Activated B cell treated with CpG ODN at 0.5 μM for 24 hours (primary cell): ENCODE results near the gene ZNF774. TPM values are rescaled to one million over a fixed set of nuclear protein-coding genes. Genes with fewer than 3 reads are reported as not detected.

Source experiments
- ATAC-seq: fragments of 200-7000 bp; cut with Tn5 transposase; one replicate; pipeline ENCODE4 v1.10.0; 2021; ENCODE audit warnings: low read depth, mild to moderate bottlenecking, moderate library complexity
- CTCF ChIA-PET: fragments of 350-600 bp; sonication (Branson Sonifier 250); formaldehyde crosslinking; loops from one replicate; lab custom pipeline; 2021; ENCODE audit warnings: antibody characterized with exemption; lab: Charles Lee
- POLR2A ChIA-PET: fragments of 350-600 bp; sonication (Branson Sonifier 250); formaldehyde crosslinking; loops from one replicate; lab custom pipeline; 2021; ENCODE audit warnings: antibody characterized with exemption; lab: Charles Lee
- DNase-seq: peaks from one replicate; pipeline ENCODE4 v3.0.0; 2022
- H3K27ac Mint-ChIP-seq: one replicate; pipeline ENCODE4 v1.8.0; 2020; ENCODE audit warnings: mixed read lengths
- H3K27me3 Mint-ChIP-seq: one replicate; pipeline ENCODE4 v1.8.0; 2021; ENCODE audit warnings: mixed read lengths
- H3K36me3 Mint-ChIP-seq: one replicate; pipeline ENCODE4 v1.8.0; 2021; ENCODE audit warnings: low read depth, mixed read lengths
- H3K4me1 Mint-ChIP-seq: one replicate; pipeline ENCODE4 v1.8.0; 2021; ENCODE audit warnings: mixed read lengths
- H3K4me3 Mint-ChIP-seq: one replicate; pipeline ENCODE4 v1.8.0; 2020; ENCODE audit warnings: mild to moderate bottlenecking, mixed read lengths
- H3K9me3 Mint-ChIP-seq: one replicate; pipeline ENCODE4 v1.8.0; 2020; ENCODE audit warnings: mixed read lengths
- intact Hi-C: fragments of 100-400 bp; cut with micrococcal nuclease; formaldehyde crosslinking; loops from one replicate; pipeline ENCODE4 v1.15.1; 2024
- total RNA-seq: library from RNA; stranded (reverse); gene quantifications from 2 replicates; pipeline ENCODE4 v1.2.3, GENCODE V29; 2022
- TF ChIP-seq, protein P1 (sequence below): fragments of 200-600 bp; IDR thresholded peaks from one replicate; pipeline ENCODE4 v1.8.0; 2022; ENCODE audit warnings: antibody characterized with exemption, mild to moderate bottlenecking

The ZNF774 gene
- total RNA-seq, 1 donor from 2014 or later, result 1.3 TPM

DNA sequence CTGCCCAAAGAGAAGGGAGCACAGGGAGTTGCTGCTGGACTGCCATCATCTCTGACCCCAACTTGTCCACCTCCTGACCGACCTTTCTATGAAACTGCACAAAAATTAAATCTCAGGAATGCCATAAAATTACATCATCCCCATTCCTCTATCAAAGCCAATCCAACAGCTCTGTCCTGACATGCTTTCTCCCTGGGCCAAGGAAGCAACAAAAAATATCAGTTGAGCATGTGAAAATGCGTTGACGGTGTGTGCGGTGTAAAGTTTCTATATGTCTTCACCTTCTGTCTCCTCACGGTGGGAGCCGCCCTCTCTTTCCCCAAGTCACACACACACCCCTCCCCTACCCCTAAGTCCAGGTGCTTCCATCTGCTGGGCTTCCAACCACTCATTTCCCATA is 3.6 kb upstream of the ZNF774 start:
- intact Hi-C loops, result no loop called here
- H3K36me3 Mint-ChIP-seq, result no peaks in the 10 kb centered on the region
- no peaks in the 10 kb centered on the region for H3K27me3 Mint-ChIP-seq
- no peak overlapping the region for H3K4me3 Mint-ChIP-seq
- TF ChIP-seq, protein P1, sequence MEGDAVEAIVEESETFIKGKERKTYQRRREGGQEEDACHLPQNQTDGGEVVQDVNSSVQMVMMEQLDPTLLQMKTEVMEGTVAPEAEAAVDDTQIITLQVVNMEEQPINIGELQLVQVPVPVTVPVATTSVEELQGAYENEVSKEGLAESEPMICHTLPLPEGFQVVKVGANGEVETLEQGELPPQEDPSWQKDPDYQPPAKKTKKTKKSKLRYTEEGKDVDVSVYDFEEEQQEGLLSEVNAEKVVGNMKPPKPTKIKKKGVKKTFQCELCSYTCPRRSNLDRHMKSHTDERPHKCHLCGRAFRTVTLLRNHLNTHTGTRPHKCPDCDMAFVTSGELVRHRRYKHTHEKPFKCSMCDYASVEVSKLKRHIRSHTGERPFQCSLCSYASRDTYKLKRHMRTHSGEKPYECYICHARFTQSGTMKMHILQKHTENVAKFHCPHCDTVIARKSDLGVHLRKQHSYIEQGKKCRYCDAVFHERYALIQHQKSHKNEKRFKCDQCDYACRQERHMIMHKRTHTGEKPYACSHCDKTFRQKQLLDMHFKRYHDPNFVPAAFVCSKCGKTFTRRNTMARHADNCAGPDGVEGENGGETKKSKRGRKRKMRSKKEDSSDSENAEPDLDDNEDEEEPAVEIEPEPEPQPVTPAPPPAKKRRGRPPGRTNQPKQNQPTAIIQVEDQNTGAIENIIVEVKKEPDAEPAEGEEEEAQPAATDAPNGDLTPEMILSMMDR, result no peak
- ATAC-seq (no peak), DNase-seq (no peak)
- CTCF ChIA-PET, result no interaction called here
- peaks cover 12% of the 10 kb centered on the region for H3K4me1 Mint-ChIP-seq
- no peak overlapping the region for H3K27ac Mint-ChIP-seq
- H3K9me3 Mint-ChIP-seq, result no peaks in the 10 kb centered on the region
- POLR2A ChIA-PET, result no interaction called here

DNA sequence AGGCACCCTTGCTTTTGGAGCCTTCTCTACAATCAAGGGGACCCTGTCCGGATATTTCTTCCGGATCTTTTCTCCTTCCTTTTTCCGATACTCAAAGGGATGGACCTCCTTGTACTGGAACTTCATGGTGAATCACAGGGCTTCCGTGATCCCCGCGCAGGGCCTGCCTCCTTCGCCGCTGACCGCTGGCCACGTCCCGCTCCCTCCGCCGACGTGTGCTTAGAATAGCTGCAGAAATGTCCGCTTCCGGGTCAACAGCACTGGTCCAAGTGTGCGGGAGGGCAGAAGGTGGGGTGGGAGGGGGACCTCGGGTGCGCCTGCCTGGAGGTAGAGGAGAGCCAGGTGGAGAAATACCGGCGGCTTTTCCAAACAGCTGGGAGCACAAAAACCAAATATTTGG is 3.0 kb upstream of the ZNF774 start:
- POLR2A ChIA-PET, result interaction anchor here (0.6 kb wide), 1 partner anchor 39 kb away, joined by 3 read pairs; the partner anchor contains the start of gene IQGAP1
- Mint-ChIP-seq H3K4me3 (no peak overlapping the region), H3K4me1 (peaks cover 11% of the 10 kb centered on the region), H3K27me3 (no peaks in the 10 kb centered on the region), H3K27ac (no peak overlapping the region), H3K9me3 (no peaks in the 10 kb centered on the region), H3K36me3 (no peaks in the 10 kb centered on the region)
- ATAC-seq (no peak), DNase-seq (no peak)
- intact Hi-C loops, result no loop called here
- CTCF ChIA-PET, result no interaction called here
- TF ChIP-seq, protein P1, result no peak

DNA sequence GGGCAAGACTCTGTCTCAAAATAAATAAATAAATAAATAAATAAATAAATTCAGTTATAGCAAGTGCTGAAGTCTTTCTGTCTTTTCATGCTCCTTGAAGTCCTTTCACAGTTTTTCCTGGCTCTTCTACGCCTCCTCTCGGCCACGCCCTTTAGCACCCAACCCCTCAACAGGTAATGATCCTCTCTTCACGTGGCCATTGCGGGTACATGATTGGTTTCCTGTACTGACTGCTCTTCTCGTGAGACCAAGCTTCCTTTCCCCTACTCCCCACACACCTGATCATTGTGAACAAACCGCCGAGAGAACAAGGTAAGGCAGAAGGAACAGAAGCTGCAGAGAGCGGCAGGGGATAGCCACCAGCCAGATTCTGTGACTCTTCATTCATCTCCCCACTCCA is 2.3 kb upstream of the ZNF774 start:
- Mint-ChIP-seq H3K4me3 (no peak overlapping the region), H3K4me1 (peaks cover 11% of the 10 kb centered on the region), H3K27me3 (no peaks in the 10 kb centered on the region), H3K9me3 (no peaks in the 10 kb centered on the region), H3K27ac (no peak overlapping the region), H3K36me3 (no peaks in the 10 kb centered on the region)
- ChIA-PET CTCF (no interaction called here), POLR2A (no interaction called here)
- TF ChIP-seq, protein P1, result no peak
- ATAC-seq (no peak), DNase-seq (no peak)
- intact Hi-C loops, result no loop called here

DNA sequence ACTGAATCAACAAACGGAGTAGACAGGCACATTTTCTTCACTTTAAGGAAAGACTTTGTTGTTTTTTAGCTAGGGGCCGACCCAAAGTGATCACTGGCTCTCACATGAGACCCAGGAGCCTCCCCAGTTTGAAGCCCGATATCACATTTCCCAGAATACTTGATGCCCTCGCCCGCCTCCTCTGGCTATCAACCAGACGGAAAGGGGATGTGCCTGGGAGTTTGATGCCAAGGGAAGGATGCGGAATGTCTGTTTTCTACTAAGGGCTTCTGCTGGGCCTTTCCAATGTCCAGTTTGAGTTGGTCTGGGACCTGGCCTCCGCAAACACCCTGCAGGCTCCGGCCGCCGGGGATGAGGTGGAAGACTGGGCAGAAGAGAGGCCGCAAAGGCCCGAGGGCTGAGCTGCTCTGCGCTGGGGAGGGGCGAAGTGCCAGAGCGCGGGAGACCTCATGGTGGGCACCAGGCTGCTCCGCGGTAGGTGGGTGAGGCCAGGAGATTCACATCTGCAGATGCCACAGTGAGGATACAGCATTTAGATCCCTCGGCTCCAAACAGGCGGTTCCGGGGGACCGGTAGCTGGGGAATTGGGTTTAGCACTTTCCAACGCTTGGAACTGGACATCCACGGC is 491 bp upstream of the ZNF774 start:
- Mint-ChIP-seq H3K27me3 (no peaks in the 10 kb centered on the region), H3K36me3 (no peaks in the 10 kb centered on the region), H3K9me3 (no peaks in the 10 kb centered on the region), H3K4me3 (peak overlapping the region; percentile 87), H3K27ac (peak overlapping the region; percentile 56), H3K4me1 (peaks cover 11% of the 10 kb centered on the region)
- DNase-seq, result no peak
- TF ChIP-seq, protein P1, result no peak
- CTCF ChIA-PET, result no interaction called here
- intact Hi-C loops, result loop anchor here (1.0 kb wide), 3 partner anchors 11 to 50 kb away; partner anchors contain the start of gene IQGAP1
- POLR2A ChIA-PET, result interaction anchor here (1.2 to 2.2 kb wide), 2 partner anchors 37 to 366 kb away, joined by 3 to 15 read pairs; partner anchors contain the start of genes BLM and IQGAP1
- ATAC-seq, result peak; percentile 5

DNA sequence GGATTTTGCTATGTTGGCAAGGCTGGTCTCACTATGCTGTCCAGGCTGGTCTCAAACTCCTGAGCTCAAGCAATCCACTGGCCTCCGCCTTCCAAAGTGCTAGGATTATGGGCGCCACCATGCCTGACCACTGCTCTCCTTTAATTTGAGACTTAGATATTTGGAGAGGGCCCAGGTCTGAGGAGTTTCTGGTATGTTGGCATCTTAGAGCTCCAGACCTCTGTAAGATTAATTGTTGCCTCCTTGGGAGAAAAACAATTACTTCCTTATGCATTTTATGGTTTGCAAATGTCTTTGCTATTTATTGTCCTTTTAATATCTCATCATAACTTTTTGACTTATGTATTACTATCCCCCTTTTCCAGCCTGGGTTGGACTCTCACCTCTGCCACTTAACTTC is 2.9 kb downstream of the ZNF774 start:
- Mint-ChIP-seq H3K36me3 (no peaks in the 10 kb centered on the region), H3K4me3 (no peak overlapping the region), H3K4me1 (peaks cover 11% of the 10 kb centered on the region), H3K27me3 (no peaks in the 10 kb centered on the region), H3K27ac (no peak overlapping the region), H3K9me3 (no peaks in the 10 kb centered on the region)
- TF ChIP-seq, protein P1, result no peak
- intact Hi-C loops, result no loop called here
- CTCF ChIA-PET, result no interaction called here
- DNase-seq, result no peak
- ATAC-seq, result no peak
- POLR2A ChIA-PET, result interaction anchor here (0.5 kb wide), 1 partner anchor 512 kb away, joined by 6 read pairs; no protein-coding TSS in a partner anchor
